ENCODE data around the gene TIE1.
A peak's percentile ranks its signal among the peaks of the same experiment; 100 is the strongest.

Gene TIE1

DNA sequence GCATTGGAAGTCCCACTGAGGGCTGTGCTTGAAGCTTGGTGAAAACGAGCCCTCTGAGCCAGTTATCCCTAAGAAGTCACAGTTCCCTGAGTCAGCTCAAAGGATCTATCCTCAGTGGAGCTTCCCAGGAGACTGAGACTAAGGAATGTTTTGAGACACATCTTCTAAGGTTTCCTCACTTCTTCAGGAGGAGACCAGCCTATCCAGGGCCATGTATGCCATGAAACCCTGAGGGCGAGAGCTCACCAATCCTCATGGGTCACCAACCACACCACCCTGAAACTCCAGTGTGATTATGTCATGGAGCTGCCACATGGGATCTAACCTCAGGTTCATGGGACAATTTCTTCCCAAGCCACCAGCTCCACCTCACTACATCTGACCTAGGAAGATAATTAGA is 7.6 kb upstream of the TIE1 start:
- Histone ChIP-seq H3K4me1 (ENCODE audit: control insufficient read depth, insufficient read depth, low read length, poor library complexity, severe bottlenecking) (peaks cover 5% of the 10 kb centered on the region), H3K4me3 (ENCODE audit: insufficient read depth, low read depth, low read length, poor library complexity, severe bottlenecking) (no peak overlapping the region), H3K27ac (ENCODE audit: insufficient read depth, low read length, poor library complexity, severe bottlenecking) (no peak overlapping the region), H3K9me3 (ENCODE audit: control insufficient read depth, low read length) (no peaks in the 10 kb centered on the region), H3K27me3 (replicated peaks; ENCODE audit: control insufficient read depth, insufficient read depth, low read length, poor library complexity, severe bottlenecking) (no peaks in the 10 kb centered on the region), H3K36me3 (ENCODE audit: control insufficient read depth, insufficient read depth, low read length) (no peaks in the 10 kb centered on the region)
- DNase-seq, result no peak

DNA sequence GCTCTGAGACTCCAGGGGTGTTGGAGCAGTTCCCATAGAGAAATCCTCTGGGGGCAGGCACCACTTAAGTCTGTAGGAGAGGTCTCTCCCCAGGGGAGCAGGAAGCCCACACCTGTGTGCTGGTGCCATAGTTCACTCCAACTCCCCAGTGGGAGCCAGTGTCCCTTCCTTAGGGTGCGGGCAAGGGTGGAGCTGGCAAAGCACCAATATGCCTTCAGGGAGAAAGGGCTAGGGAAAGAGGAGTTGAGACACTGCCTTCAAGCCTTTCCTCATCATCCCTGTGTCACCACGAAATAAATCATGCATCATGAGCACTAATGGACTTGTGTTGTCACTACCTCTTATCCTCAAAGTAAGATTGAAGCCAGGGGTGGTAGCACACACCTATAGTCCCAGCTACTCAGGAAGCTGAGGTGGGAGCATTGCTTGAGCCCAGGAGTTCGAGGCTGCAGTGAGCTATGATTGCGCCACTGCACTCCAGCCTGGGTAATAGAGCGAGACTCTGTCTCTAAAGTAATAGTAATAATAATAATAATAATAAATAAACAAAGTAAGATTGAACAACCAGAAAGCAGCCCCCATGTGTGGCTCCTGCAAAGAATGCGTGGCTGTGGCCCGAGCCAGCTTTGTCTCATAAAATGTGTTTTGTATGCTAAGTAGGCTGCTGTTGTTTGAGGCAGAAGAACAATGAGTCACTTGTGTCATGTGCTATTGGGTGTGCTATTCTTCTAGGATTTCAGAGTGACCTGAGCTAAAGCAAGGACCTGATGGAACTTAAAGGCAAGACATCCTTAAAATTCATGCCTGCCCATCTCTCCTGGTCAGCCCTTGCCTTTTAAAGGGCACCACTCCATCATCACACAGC is 6.7 kb upstream of the TIE1 start:
- Histone ChIP-seq H3K4me3 (ENCODE audit: insufficient read depth, low read depth, low read length, poor library complexity, severe bottlenecking) (no peak overlapping the region), H3K9me3 (ENCODE audit: control insufficient read depth, low read length) (no peaks in the 10 kb centered on the region), H3K36me3 (ENCODE audit: control insufficient read depth, insufficient read depth, low read length) (no peaks in the 10 kb centered on the region), H3K4me1 (ENCODE audit: control insufficient read depth, insufficient read depth, low read length, poor library complexity, severe bottlenecking) (peaks cover 5% of the 10 kb centered on the region), H3K27ac (ENCODE audit: insufficient read depth, low read length, poor library complexity, severe bottlenecking) (no peak overlapping the region), H3K27me3 (replicated peaks; ENCODE audit: control insufficient read depth, insufficient read depth, low read length, poor library complexity, severe bottlenecking) (no peaks in the 10 kb centered on the region)
- no peak for DNase-seq

DNA sequence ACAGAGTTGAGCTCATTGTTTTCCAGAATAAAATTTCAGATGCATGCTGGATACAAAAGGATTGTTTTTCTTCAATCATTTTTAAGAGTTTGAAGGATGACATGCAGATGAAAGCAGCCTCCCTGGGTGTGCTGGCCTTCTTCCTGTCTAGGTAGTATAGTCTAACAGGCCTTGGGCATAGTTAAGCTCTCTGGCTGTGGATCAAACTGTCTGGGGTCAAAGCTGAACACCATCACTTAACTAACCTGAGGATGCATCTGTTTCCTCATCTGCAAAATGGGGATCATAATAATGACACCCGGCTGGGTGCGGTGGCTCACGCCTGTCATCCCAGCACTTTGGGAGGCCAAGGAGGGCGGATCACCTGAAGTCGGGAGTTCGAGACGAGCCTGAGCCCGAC is 6.0 kb upstream of the TIE1 start:
- Histone ChIP-seq H3K4me1 (ENCODE audit: control insufficient read depth, insufficient read depth, low read length, poor library complexity, severe bottlenecking) (peaks cover 5% of the 10 kb centered on the region), H3K27me3 (replicated peaks; ENCODE audit: control insufficient read depth, insufficient read depth, low read length, poor library complexity, severe bottlenecking) (no peaks in the 10 kb centered on the region), H3K27ac (ENCODE audit: insufficient read depth, low read length, poor library complexity, severe bottlenecking) (no peak overlapping the region), H3K9me3 (ENCODE audit: control insufficient read depth, low read length) (no peaks in the 10 kb centered on the region), H3K4me3 (ENCODE audit: insufficient read depth, low read depth, low read length, poor library complexity, severe bottlenecking) (no peak overlapping the region), H3K36me3 (ENCODE audit: control insufficient read depth, insufficient read depth, low read length) (no peaks in the 10 kb centered on the region)
- no peak for DNase-seq

DNA sequence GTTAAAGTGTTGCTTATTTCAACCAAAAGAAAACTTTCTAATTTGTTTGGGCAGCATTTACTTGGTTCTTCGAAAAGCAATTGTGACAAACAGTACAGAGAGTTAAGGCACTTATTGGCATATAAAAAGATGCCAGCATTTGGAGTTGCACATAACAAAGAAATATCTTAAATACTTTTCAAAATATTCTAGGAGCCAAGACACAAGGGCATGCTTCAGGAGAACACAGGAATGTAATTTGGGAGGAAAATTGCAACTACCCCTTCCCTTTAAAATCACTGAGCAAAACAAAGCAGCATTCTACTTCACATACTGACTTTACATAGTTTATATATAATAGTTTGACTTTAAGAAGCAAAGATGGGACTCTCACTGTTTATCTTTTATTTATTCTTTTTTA is 4.6 kb upstream of the TIE1 start:
- H3K36me3 ChIP-seq (ENCODE audit: control insufficient read depth, insufficient read depth, low read length), result no peaks in the 10 kb centered on the region
- H3K4me1 ChIP-seq (ENCODE audit: control insufficient read depth, insufficient read depth, low read length, poor library complexity, severe bottlenecking), result peaks cover 5% of the 10 kb centered on the region
- no peak for DNase-seq
- no peak overlapping the region for H3K4me3 ChIP-seq (ENCODE audit: insufficient read depth, low read depth, low read length, poor library complexity, severe bottlenecking)
- no peaks in the 10 kb centered on the region for H3K27me3 ChIP-seq (replicated peaks; ENCODE audit: control insufficient read depth, insufficient read depth, low read length, poor library complexity, severe bottlenecking)
- peak overlapping the region; percentile 5 for H3K27ac ChIP-seq (ENCODE audit: insufficient read depth, low read length, poor library complexity, severe bottlenecking)
- H3K9me3 ChIP-seq (ENCODE audit: control insufficient read depth, low read length), result no peaks in the 10 kb centered on the region

DNA sequence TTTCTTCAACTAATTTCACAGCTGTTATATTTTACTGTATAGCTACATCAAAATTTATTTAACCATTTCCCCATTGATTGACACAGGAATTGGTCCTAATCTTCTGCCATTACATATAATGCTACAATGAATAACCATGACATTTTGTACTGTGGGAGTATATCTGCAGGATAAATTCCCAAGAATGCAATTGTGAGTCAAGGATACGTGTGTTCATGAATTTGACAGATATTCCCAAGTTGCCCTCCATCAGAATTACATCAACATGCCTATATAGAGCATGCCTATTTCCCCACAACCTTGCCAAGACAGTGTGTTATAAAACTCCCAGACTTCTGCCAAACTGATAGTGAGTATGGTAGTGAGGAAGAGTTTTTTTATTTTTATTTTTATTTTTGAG is 2.7 kb upstream of the TIE1 start:
- H3K27ac ChIP-seq (ENCODE audit: insufficient read depth, low read length, poor library complexity, severe bottlenecking), result no peak overlapping the region
- H3K4me1 ChIP-seq (ENCODE audit: control insufficient read depth, insufficient read depth, low read length, poor library complexity, severe bottlenecking), result peaks cover 5% of the 10 kb centered on the region
- H3K36me3 ChIP-seq (ENCODE audit: control insufficient read depth, insufficient read depth, low read length), result no peaks in the 10 kb centered on the region
- DNase-seq, result no peak
- H3K27me3 ChIP-seq (replicated peaks; ENCODE audit: control insufficient read depth, insufficient read depth, low read length, poor library complexity, severe bottlenecking), result no peaks in the 10 kb centered on the region
- H3K9me3 ChIP-seq (ENCODE audit: control insufficient read depth, low read length), result no peaks in the 10 kb centered on the region
- no peak overlapping the region for H3K4me3 ChIP-seq (ENCODE audit: insufficient read depth, low read depth, low read length, poor library complexity, severe bottlenecking)

DNA sequence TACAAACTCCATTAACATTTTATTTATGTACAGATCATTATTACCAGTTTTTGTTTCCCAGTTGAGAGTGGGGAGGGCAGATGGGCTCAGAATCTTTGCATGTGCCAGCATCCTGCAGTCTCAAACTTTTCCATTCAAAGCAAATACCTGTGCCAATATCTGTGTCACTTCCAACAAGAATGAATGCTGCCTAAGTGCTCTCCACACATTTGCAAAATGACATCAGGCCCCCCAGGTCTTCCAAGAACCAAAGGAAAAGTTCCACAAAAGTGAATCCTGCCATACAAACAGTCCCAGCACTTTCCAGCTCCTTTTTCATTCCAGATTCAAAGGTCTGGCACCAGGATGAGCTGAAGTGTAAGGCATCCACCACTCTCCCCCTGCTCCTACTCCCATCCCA is 1.7 kb upstream of the TIE1 start:
- Histone ChIP-seq H3K4me1 (ENCODE audit: control insufficient read depth, insufficient read depth, low read length, poor library complexity, severe bottlenecking) (peaks cover 5% of the 10 kb centered on the region), H3K36me3 (ENCODE audit: control insufficient read depth, insufficient read depth, low read length) (no peaks in the 10 kb centered on the region), H3K27ac (ENCODE audit: insufficient read depth, low read length, poor library complexity, severe bottlenecking) (no peak overlapping the region), H3K27me3 (replicated peaks; ENCODE audit: control insufficient read depth, insufficient read depth, low read length, poor library complexity, severe bottlenecking) (no peaks in the 10 kb centered on the region), H3K9me3 (ENCODE audit: control insufficient read depth, low read length) (no peaks in the 10 kb centered on the region), H3K4me3 (ENCODE audit: insufficient read depth, low read depth, low read length, poor library complexity, severe bottlenecking) (no peak overlapping the region)
- no peak for DNase-seq

DNA sequence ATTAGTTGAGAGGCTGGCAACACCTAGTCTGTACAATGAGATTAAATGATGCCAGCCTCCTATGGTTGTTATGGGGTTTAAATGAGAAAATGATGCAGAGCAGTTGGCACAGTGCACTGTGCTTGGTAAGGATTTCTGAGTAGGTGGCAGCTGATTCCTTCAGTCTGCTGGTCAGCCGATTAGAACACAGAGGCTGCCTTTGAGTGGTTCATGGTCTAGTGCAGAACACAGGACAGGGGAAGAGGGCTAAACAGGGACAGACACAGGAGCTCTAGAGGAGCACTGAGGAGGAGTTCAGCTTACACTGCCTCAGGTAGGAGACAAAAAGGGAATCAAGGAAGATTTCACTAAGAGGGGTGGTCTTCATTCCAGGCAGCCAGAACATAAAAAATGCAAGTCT is 1.4 kb downstream of the TIE1 start:
- Histone ChIP-seq H3K4me1 (ENCODE audit: control insufficient read depth, insufficient read depth, low read length, poor library complexity, severe bottlenecking) (no peaks in the 10 kb centered on the region), H3K9me3 (ENCODE audit: control insufficient read depth, low read length) (no peaks in the 10 kb centered on the region), H3K27me3 (replicated peaks; ENCODE audit: control insufficient read depth, insufficient read depth, low read length, poor library complexity, severe bottlenecking) (no peaks in the 10 kb centered on the region), H3K4me3 (ENCODE audit: insufficient read depth, low read depth, low read length, poor library complexity, severe bottlenecking) (no peak overlapping the region), H3K27ac (ENCODE audit: insufficient read depth, low read length, poor library complexity, severe bottlenecking) (no peak overlapping the region), H3K36me3 (ENCODE audit: control insufficient read depth, insufficient read depth, low read length) (no peaks in the 10 kb centered on the region)
- DNase-seq, result no peak

DNA sequence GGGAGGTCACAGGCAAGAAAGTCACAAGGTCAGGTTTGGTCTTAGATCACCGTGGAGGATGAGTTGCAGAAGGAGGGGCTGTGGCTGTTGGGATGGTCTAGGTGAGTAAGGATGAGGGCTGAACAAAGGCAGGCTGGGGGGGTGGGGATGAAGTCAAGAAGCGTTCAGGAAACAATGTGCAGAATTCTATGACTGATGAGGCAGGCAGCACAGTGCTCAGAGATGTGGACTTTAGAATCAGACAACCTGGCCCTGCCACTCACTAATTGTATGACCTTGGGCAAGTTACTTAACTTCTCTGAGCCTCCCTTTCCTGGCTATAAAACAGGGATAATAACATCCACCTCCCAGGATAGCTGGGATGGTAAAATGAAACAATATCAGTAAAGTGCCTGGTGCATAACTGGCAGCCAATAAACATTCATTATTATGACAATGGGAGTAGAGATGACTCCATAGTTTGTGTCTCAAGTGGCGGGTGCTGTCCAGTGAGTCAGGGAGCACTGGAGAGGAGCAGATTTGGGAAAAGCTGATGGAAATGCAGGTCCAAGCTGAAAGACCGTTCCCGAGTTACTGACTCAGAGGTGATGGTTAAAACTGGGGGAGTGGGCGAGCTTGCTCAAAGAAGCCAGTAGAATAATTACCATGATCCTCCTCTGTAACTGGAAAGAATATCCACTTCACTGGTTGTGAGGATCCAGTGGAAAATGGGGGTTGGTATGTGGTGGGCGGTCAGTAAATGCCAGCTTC is 2.1 kb downstream of the TIE1 start:
- Histone ChIP-seq H3K4me1 (ENCODE audit: control insufficient read depth, insufficient read depth, low read length, poor library complexity, severe bottlenecking) (no peaks in the 10 kb centered on the region), H3K27me3 (replicated peaks; ENCODE audit: control insufficient read depth, insufficient read depth, low read length, poor library complexity, severe bottlenecking) (no peaks in the 10 kb centered on the region), H3K36me3 (ENCODE audit: control insufficient read depth, insufficient read depth, low read length) (no peaks in the 10 kb centered on the region), H3K27ac (ENCODE audit: insufficient read depth, low read length, poor library complexity, severe bottlenecking) (no peak overlapping the region), H3K4me3 (ENCODE audit: insufficient read depth, low read depth, low read length, poor library complexity, severe bottlenecking) (no peak overlapping the region), H3K9me3 (ENCODE audit: control insufficient read depth, low read length) (no peaks in the 10 kb centered on the region)
- no peak for DNase-seq

DNA sequence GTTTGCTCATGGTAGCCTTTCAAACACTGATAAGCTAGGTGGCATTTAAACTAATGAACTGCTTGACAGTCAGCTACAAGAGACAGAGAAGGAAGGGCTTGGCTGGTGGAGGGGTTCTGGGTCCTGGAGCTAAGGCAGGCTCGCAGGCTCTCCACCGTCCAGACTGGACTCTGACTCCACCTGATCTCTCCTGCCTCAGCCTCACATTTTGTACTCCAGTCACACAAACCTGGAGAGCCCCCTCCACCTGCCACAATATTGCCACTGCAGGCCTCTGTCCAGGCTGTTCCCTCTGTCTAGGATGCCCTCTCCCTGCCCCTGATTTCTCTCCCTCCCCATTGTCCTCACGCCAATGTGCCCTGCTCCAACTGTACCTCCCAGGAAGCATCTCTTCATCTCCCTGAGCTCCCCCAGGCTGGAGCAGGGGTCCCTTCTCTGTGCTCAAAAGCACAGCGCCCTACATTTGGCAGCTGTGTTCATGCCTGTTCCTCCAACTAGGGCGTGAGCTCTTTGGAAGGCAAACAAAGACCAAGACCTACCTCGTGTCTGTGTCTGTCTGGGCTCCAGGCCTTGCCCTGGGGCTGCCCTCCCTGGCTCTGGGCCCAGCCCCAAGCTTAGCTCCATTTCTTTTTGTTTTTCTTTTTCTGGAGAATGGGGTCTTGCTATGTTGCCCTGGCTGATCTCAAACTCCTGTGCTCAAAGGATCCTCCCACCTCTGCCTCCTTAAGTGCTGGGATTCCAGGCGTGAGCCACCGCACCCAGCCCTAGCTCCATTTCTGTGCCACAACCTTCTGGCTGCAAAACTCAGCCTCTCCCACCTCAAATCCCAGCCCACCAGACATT is 2.9 kb downstream of the TIE1 start:
- no peaks in the 10 kb centered on the region for H3K36me3 ChIP-seq (ENCODE audit: control insufficient read depth, insufficient read depth, low read length)
- H3K9me3 ChIP-seq (ENCODE audit: control insufficient read depth, low read length), result no peaks in the 10 kb centered on the region
- no peaks in the 10 kb centered on the region for H3K27me3 ChIP-seq (replicated peaks; ENCODE audit: control insufficient read depth, insufficient read depth, low read length, poor library complexity, severe bottlenecking)
- no peak for DNase-seq
- H3K4me3 ChIP-seq (ENCODE audit: insufficient read depth, low read depth, low read length, poor library complexity, severe bottlenecking), result no peak overlapping the region
- no peak overlapping the region for H3K27ac ChIP-seq (ENCODE audit: insufficient read depth, low read length, poor library complexity, severe bottlenecking)
- H3K4me1 ChIP-seq (ENCODE audit: control insufficient read depth, insufficient read depth, low read length, poor library complexity, severe bottlenecking), result no peaks in the 10 kb centered on the region

DNA sequence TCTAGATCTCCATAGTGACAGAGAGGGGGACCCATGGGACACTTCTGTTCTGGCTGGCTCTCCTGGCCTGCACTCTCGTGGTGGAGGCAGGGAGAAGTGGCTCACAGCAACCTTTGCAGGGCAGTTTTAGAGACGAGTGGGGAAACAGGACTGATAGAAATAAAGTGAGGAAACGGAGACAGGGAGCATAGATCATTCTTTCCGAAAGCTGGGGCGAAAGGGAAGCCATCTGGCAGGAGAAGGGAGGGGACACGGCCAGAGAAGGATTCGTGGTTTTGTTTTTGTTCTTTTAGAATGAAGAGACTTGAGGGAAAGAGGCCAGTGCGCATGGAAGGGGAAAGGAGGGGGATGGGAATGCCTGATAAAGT is 3.5 kb downstream of the TIE1 start:
- Histone ChIP-seq H3K9me3 (ENCODE audit: control insufficient read depth, low read length) (no peaks in the 10 kb centered on the region), H3K27me3 (replicated peaks; ENCODE audit: control insufficient read depth, insufficient read depth, low read length, poor library complexity, severe bottlenecking) (no peaks in the 10 kb centered on the region), H3K4me3 (ENCODE audit: insufficient read depth, low read depth, low read length, poor library complexity, severe bottlenecking) (no peak overlapping the region), H3K27ac (ENCODE audit: insufficient read depth, low read length, poor library complexity, severe bottlenecking) (no peak overlapping the region), H3K36me3 (ENCODE audit: control insufficient read depth, insufficient read depth, low read length) (no peaks in the 10 kb centered on the region), H3K4me1 (ENCODE audit: control insufficient read depth, insufficient read depth, low read length, poor library complexity, severe bottlenecking) (no peaks in the 10 kb centered on the region)
- no peak for DNase-seq
